Measurements from ENCODE around the gene DLL4.

DLL4 gene

GRCh38 chr15:40984964-40985363, 55.8 kb downstream of the DLL4 start:
- Histone ChIP-seq H3K18ac (ENCODE audit: low read depth in 1 of 2, low read length in 2 of 2) (peak overlapping the region; percentile 46 to 81), H2AFZ (ENCODE audit: low read depth, low read length) (no peak overlapping the region), H2BK5ac (ENCODE audit: low read depth, low read length, poor library complexity, severe bottlenecking) (no peak overlapping the region), H3K4me1 (ENCODE audit: control insufficient read depth, insufficient read depth, low read depth, low read length) (peaks cover 16% of the 10 kb centered on the region), H2AK5ac (ENCODE audit: low read length, severe bottlenecking) (no peak overlapping the region), H3K4me2 (ENCODE audit: low read length, poor library complexity, severe bottlenecking) (no peak overlapping the region), H3K9ac (ENCODE audit: low read length) (peak overlapping the region; percentile 82), H3K23ac (ENCODE audit: low read length in 2 of 2) (no peak overlapping the region), H3K9me3 (ENCODE audit: control insufficient read depth, low read length) (no peaks in the 10 kb centered on the region), H2BK12ac (ENCODE audit: low read length in 2 of 2) (peak overlapping the region; percentile 38 to 85), H4K8ac (ENCODE audit: low read length) (no peak overlapping the region), H3K4ac (ENCODE audit: low read depth in 1 of 2, low read length in 2 of 2) (peak overlapping the region in 1 of 2 experiments; percentile 83), H3K14ac (ENCODE audit: low read length in 2 of 2) (no peak overlapping the region), H3K27ac (ENCODE audit: low read length, poor library complexity, severe bottlenecking) (peak overlapping the region; percentile 18), H2BK15ac (ENCODE audit: low read depth, poor library complexity, severe bottlenecking) (no peak overlapping the region), H3K36me3 (ENCODE audit: control insufficient read depth in 1 of 2, insufficient read depth in 2 of 2, low read depth in 1 of 2, low read length in 2 of 2) (peaks cover 48 to 77% of the 10 kb centered on the region in 2 experiments), H4K91ac (ENCODE audit: low read length) (peak overlapping the region; percentile 30), H3K27me3 (ENCODE audit: control insufficient read depth in 1 of 2, insufficient read depth in 1 of 2, low read length in 2 of 2) (no peaks in the 10 kb centered on the region), H3K79me1 (replicated peaks; ENCODE audit: low read length, poor library complexity, severe bottlenecking) (peaks cover 11% of the 10 kb centered on the region), H2BK120ac (ENCODE audit: low read depth, low read length) (peak overlapping the region; percentile 54), H3K4me3 (ENCODE audit: insufficient read depth in 1 of 2, low read depth in 1 of 2, low read length in 2 of 2) (peak overlapping the region in 1 of 2 experiments; percentile 52)
- 21% methylated on average over 4 of the region's 4 CpGs for WGBS
- DNase-seq = peak; percentile 96

- peak; percentile 78 for DNase-seq
- Histone ChIP-seq H4K8ac (ENCODE audit: low read length) (no peak overlapping the region), H3K27me3 (ENCODE audit: control insufficient read depth in 1 of 2, insufficient read depth in 1 of 2, low read length in 2 of 2) (no peaks in the 10 kb centered on the region), H2BK5ac (ENCODE audit: low read depth, low read length, poor library complexity, severe bottlenecking) (no peak overlapping the region), H3K23ac (ENCODE audit: low read length in 2 of 2) (no peak overlapping the region), H3K4me2 (ENCODE audit: low read length, poor library complexity, severe bottlenecking) (no peak overlapping the region), H3K9ac (ENCODE audit: low read length) (peak overlapping the region; percentile 82), H2BK15ac (ENCODE audit: low read depth, poor library complexity, severe bottlenecking) (no peak overlapping the region), H4K91ac (ENCODE audit: low read length) (no peak overlapping the region), H2BK120ac (ENCODE audit: low read depth, low read length) (no peak overlapping the region), H3K27ac (ENCODE audit: low read length, poor library complexity, severe bottlenecking) (peak overlapping the region; percentile 29), H3K4ac (ENCODE audit: low read depth in 1 of 2, low read length in 2 of 2) (peak overlapping the region in 1 of 2 experiments; percentile 88), H3K36me3 (ENCODE audit: control insufficient read depth in 1 of 2, insufficient read depth in 2 of 2, low read depth in 1 of 2, low read length in 2 of 2) (peaks cover 43 to 76% of the 10 kb centered on the region in 2 experiments), H3K79me1 (replicated peaks; ENCODE audit: low read length, poor library complexity, severe bottlenecking) (peaks cover 8% of the 10 kb centered on the region), H3K18ac (ENCODE audit: low read depth in 1 of 2, low read length in 2 of 2) (peak overlapping the region; percentile 24 to 61), H3K4me1 (ENCODE audit: control insufficient read depth, insufficient read depth, low read depth, low read length) (peaks cover 18% of the 10 kb centered on the region), H2BK12ac (ENCODE audit: low read length in 2 of 2) (peak overlapping the region; percentile 61 to 71), H2AK5ac (ENCODE audit: low read length, severe bottlenecking) (no peak overlapping the region), H2AFZ (ENCODE audit: low read depth, low read length) (no peak overlapping the region), H3K4me3 (ENCODE audit: insufficient read depth in 1 of 2, low read depth in 1 of 2, low read length in 2 of 2) (peak overlapping the region in 1 of 2 experiments; percentile 52), H3K14ac (ENCODE audit: low read length in 2 of 2) (no peak overlapping the region), H3K9me3 (ENCODE audit: control insufficient read depth, low read length) (no peaks in the 10 kb centered on the region)
- WGBS = 43% methylated on average over 3 of the region's 6 CpGs
Observed at GRCh38 chr15:40985541-40986330, 56.6 kb downstream of the DLL4 start.

DNA sequence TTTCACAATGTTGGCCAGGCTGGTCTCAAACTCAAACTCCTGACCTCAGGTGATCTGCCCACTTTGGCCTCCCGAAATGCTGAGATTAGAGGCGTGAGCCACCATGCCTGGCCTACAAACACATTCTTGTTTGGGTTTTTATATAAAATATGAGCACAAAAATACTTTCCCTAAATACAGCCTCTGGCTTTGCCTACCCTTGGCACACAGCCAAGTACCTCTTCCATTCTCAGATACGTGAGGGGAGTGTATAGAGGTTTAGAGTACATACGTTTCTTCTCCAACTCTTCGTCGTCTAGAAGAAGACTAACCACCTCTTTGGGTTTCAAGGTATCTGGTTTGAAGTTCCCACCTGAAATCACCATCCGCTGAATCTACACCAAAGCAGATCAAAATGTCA, 57.7 kb downstream of the DLL4 start:
- DNase-seq = no peak
- Histone ChIP-seq H2AFZ (ENCODE audit: low read depth, low read length) (no peak overlapping the region), H3K4ac (ENCODE audit: low read depth in 1 of 2, low read length in 2 of 2) (no peak overlapping the region), H2BK120ac (ENCODE audit: low read depth, low read length) (no peak overlapping the region), H3K36me3 (ENCODE audit: control insufficient read depth in 1 of 2, insufficient read depth in 2 of 2, low read depth in 1 of 2, low read length in 2 of 2) (peaks cover 37 to 75% of the 10 kb centered on the region in 2 experiments), H3K9ac (ENCODE audit: low read length) (no peak overlapping the region), H4K8ac (ENCODE audit: low read length) (no peak overlapping the region), H3K4me3 (ENCODE audit: insufficient read depth in 1 of 2, low read depth in 1 of 2, low read length in 2 of 2) (no peak overlapping the region), H2BK5ac (ENCODE audit: low read depth, low read length, poor library complexity, severe bottlenecking) (no peak overlapping the region), H4K91ac (ENCODE audit: low read length) (no peak overlapping the region), H2BK15ac (ENCODE audit: low read depth, poor library complexity, severe bottlenecking) (no peak overlapping the region), H3K23ac (ENCODE audit: low read length in 2 of 2) (no peak overlapping the region), H3K27ac (ENCODE audit: low read length, poor library complexity, severe bottlenecking) (no peak overlapping the region), H3K4me1 (ENCODE audit: control insufficient read depth, insufficient read depth, low read depth, low read length) (peaks cover 18% of the 10 kb centered on the region), H2AK5ac (ENCODE audit: low read length, severe bottlenecking) (no peak overlapping the region), H3K9me3 (ENCODE audit: control insufficient read depth, low read length) (no peaks in the 10 kb centered on the region), H3K79me1 (replicated peaks; ENCODE audit: low read length, poor library complexity, severe bottlenecking) (peaks cover 6% of the 10 kb centered on the region), H3K4me2 (ENCODE audit: low read length, poor library complexity, severe bottlenecking) (no peak overlapping the region), H3K18ac (ENCODE audit: low read depth in 1 of 2, low read length in 2 of 2) (no peak overlapping the region), H3K14ac (ENCODE audit: low read length in 2 of 2) (no peak overlapping the region), H3K27me3 (ENCODE audit: control insufficient read depth in 1 of 2, insufficient read depth in 1 of 2, low read length in 2 of 2) (no peaks in the 10 kb centered on the region), H2BK12ac (ENCODE audit: low read length in 2 of 2) (no peak overlapping the region)
- WGBS = 97% methylated on average over 6 of the region's 7 CpGs

GRCh38 chr15:40988156-40988555, 59.0 kb downstream of the DLL4 start:
- Histone ChIP-seq H4K8ac (ENCODE audit: low read length) (no peak overlapping the region), H2AK5ac (ENCODE audit: low read length, severe bottlenecking) (no peak overlapping the region), H3K4me2 (ENCODE audit: low read length, poor library complexity, severe bottlenecking) (no peak overlapping the region), H3K9me3 (ENCODE audit: control insufficient read depth, low read length) (no peaks in the 10 kb centered on the region), H3K27ac (ENCODE audit: low read length, poor library complexity, severe bottlenecking) (no peak overlapping the region), H3K36me3 (ENCODE audit: control insufficient read depth in 1 of 2, insufficient read depth in 2 of 2, low read depth in 1 of 2, low read length in 2 of 2) (peaks cover 32 to 61% of the 10 kb centered on the region in 2 experiments), H4K91ac (ENCODE audit: low read length) (no peak overlapping the region), H3K4me1 (ENCODE audit: control insufficient read depth, insufficient read depth, low read depth, low read length) (peaks cover 16% of the 10 kb centered on the region), H2BK120ac (ENCODE audit: low read depth, low read length) (no peak overlapping the region), H3K4ac (ENCODE audit: low read depth in 1 of 2, low read length in 2 of 2) (peak overlapping the region in 1 of 2 experiments; percentile 71), H2BK5ac (ENCODE audit: low read depth, low read length, poor library complexity, severe bottlenecking) (no peak overlapping the region), H3K23ac (ENCODE audit: low read length in 2 of 2) (no peak overlapping the region), H2AFZ (ENCODE audit: low read depth, low read length) (no peak overlapping the region), H3K4me3 (ENCODE audit: insufficient read depth in 1 of 2, low read depth in 1 of 2, low read length in 2 of 2) (no peak overlapping the region), H3K18ac (ENCODE audit: low read depth in 1 of 2, low read length in 2 of 2) (peak overlapping the region in 1 of 2 experiments; percentile 21), H3K79me1 (replicated peaks; ENCODE audit: low read length, poor library complexity, severe bottlenecking) (peaks cover 5% of the 10 kb centered on the region), H3K14ac (ENCODE audit: low read length in 2 of 2) (no peak overlapping the region), H2BK12ac (ENCODE audit: low read length in 2 of 2) (peak overlapping the region in 1 of 2 experiments; percentile 22), H3K27me3 (ENCODE audit: control insufficient read depth in 1 of 2, insufficient read depth in 1 of 2, low read length in 2 of 2) (no peaks in the 10 kb centered on the region), H3K9ac (ENCODE audit: low read length) (no peak overlapping the region), H2BK15ac (ENCODE audit: low read depth, poor library complexity, severe bottlenecking) (no peak overlapping the region)
- DNase-seq = no peak
- 100% methylated on average over 1 of the region's 4 CpGs for WGBS
